Heart right ventricle (tissue), 16 donors: ENCODE results near the gene MBP. TPM values are rescaled to one million over a fixed set of nuclear protein-coding genes. Genes with fewer than 3 reads are reported as not detected.

ENCODE experiments used
- ATAC-seq, 8 donors: fragments of 200-7000 bp; cut with Tn5 transposase; one replicate each; pipeline ENCODE4 v1.9.1; 2020; ENCODE audit warnings: mild to moderate bottlenecking in 8 of 8, moderate library complexity in 8 of 8, moderate number of reproducible peaks in 1 of 8
- DNase-seq, 2 donors: peaks; one replicate each; pipeline ENCODE4 v3.0.0-alpha.2; 2020
- H3K27ac ChIP-seq, 10 donors: fragments of 200-600 bp; sonication (generic) in 2 of 10; one replicate each; pipeline versions ENCODE4 v1.5.0 to v1.8.0; 2020 to 2022; ENCODE audit warnings: mild to moderate bottlenecking in 3 of 10
- H3K27me3 ChIP-seq, 7 donors: fragments of 200-600 bp; one replicate each; pipeline ENCODE4 v1.8.0; 2021 to 2022; ENCODE audit warnings: mild to moderate bottlenecking in 2 of 7
- H3K36me3 ChIP-seq, 9 donors: fragments of 200-600 bp; sonication (generic) in 1 of 9; one replicate each; pipeline versions ENCODE4 v1.5.0 to v1.8.0; 2020 to 2022; ENCODE audit warnings: mild to moderate bottlenecking in 2 of 9
- H3K4me1 ChIP-seq, 9 donors: fragments of 200-600 bp; sonication (generic) in 1 of 9; one replicate each; pipeline versions ENCODE4 v1.5.0 to v1.8.0; 2020 to 2022; ENCODE audit warnings: mild to moderate bottlenecking in 4 of 9
- H3K4me3 ChIP-seq, 10 donors: fragments of 200-600 bp; sonication (generic) in 2 of 10; one replicate each; pipeline versions ENCODE4 v1.5.0 to v1.8.0; 2020 to 2022; ENCODE audit warnings: mild to moderate bottlenecking in 7 of 10, moderate library complexity in 2 of 10
- H3K9me3 ChIP-seq, 11 donors: fragments of 200-600 bp in 10 of 11; sonication (generic) in 2 of 11; one replicate each; pipeline versions ENCODE4 v1.5.0 to v1.8.0; 2013 to 2022; ENCODE audit warnings: mild to moderate bottlenecking in 2 of 11, control low read depth in 1 of 11, moderate library complexity in 1 of 11
- CTCF ChIP-seq, 9 donors: fragments of 200-600 bp; sonication (generic) in 2 of 9; IDR thresholded peaks; one replicate each; pipeline versions ENCODE4 v1.5.0 to v1.8.0; 2021 to 2022; ENCODE audit warnings: antibody characterized with exemption in 9 of 9, mild to moderate bottlenecking in 5 of 9, moderate library complexity in 1 of 9
- WGBS, 2 donors: extraction: QIAGEN DNeasy Blood & Tissue Kit; methylation state at CpG; one replicate each; pipeline ENCODE4 v1.1.7; 2013; ENCODE audit warnings: inconsistent platforms in 1 of 2; 5-methylcytosine and 5-hydroxymethylcytosine counted together
- intact Hi-C, 10 donors: fragments of 100-400 bp; cut with DNase I; formaldehyde crosslinking; loops; one replicate each; pipeline versions ENCODE4 v1.11.1 to v1.14.2; 2022
- polyA plus RNA-seq, 2 donors: library from polyadenylated mRNA; stranded (reverse); fragments of 200-250 nt; gene quantifications; one replicate each; pipeline ENCODE4 v1.2.3, GENCODE V29; 2013
- total RNA-seq, 10 donors: library from RNA; stranded (reverse); fragmentation: NEBNext Ultra II Directional in 3 of 10; extraction: Animal tissue kit (Norgen Biotek cat#: 25700) in 3 of 10; gene quantifications; one replicate each; pipeline versions ENCODE4 v1.2.1 to v1.2.4, GENCODE V29; 2021 to 2023
- donor health status: Arrhythmogenic right ventricular cardiomyopathy.
- donor health status: ischemic (EF 13 %, LVEDD 7.1; RV severe dilation, severe dysfunction).
- donor health status: healthy with polysubstance abuse.
- donor health status: DM: no; HTN: yes; CAD: no.
- donor health status: DM: no; HTN: no; CAD: no.
- donor health status: ischemic (EF 25% LVEDD 6.9; RV normal size, moderate dysfunction).
- donor health status: ischemic (EF 25% LVEDD 5.7; RV mildly dilated, moderate dysfunction).
- donor health status: healthy.
- donor health status: DM: yes; HTN: yes; CAD: no.
- donor health status: Ischemic cardiomyopathy.
- donor health status: ischemic (EF 35%, LVEDD 5.7; RV mildly dilated, moderate dysfunction).
- donor health status: nonischemic (EF 11% LVEDD 7.7; RV severe dilation, severe dysfunction).
- donor health status: DM: yes; HTN: yes; CAD: no.
- donor health status: PGD.
- donor health status: ischemic (EF 29% LVEDD 5.4; RV normal size, mild dysfunction).
- donor health status: nonischemic (EF 23%, LVEDD 6.1; RV moderate dilation, normal function).

Gene MBP
- total and polyA plus RNA-seq, 12 donors = 3.0 to 70.8 (median 43.9) TPM

GRCh38 chr18:77143196-77143595, 10.6 kb upstream of the MBP start:
- TF ChIP-seq CTCF (IDR thresholded peaks at IDR 0.05) = no peak
- Histone ChIP-seq H3K4me3 (no peak overlapping the region), H3K27me3 (peaks cover 0 to 5% (median 0%) of the 10 kb centered on the region in 7 donors), H3K4me1 (peaks cover 0 to 36% (median 8%) of the 10 kb centered on the region in 9 donors), H3K27ac (no peak overlapping the region), H3K36me3 (no peaks in the 10 kb centered on the region), H3K9me3 (peaks cover 0 to 20% (median 0%) of the 10 kb centered on the region in 11 donors)
- 85 to 86% methylated on average over 2 of the region's 2 CpGs for WGBS, 2 donors
- intact Hi-C loops = no loop called here
- DNase-seq (no peak), ATAC-seq (no peak)

- TF ChIP-seq CTCF (IDR thresholded peaks at IDR 0.05) = peak in 5 of 9 donors; percentile 10 to 30 (median 17)
- intact Hi-C loops = no loop called here
- no peak for ATAC-seq
These were observed 9.0 kb upstream of the MBP start for GRCh38 chr18:77141401-77142118.

GRCh38 chr18:77140439-77141109, 8.0 kb upstream of the MBP start:
- Histone ChIP-seq H3K9me3 (peaks cover 0 to 20% (median 0%) of the 10 kb centered on the region in 11 donors), H3K4me1 (peaks cover 0 to 18% (median 8%) of the 10 kb centered on the region in 9 donors), H3K36me3 (no peaks in the 10 kb centered on the region), H3K27me3 (peaks cover 0 to 5% (median 0%) of the 10 kb centered on the region in 7 donors), H3K27ac (no peak overlapping the region), H3K4me3 (no peak overlapping the region)
- DNase-seq = peak in 1 of 2 donors; percentile 40
- intact Hi-C loops = no loop called here
- 37 to 54% methylated on average over 7 of the region's 7 CpGs for WGBS, 2 donors
- no peak for TF ChIP-seq CTCF (IDR thresholded peaks at IDR 0.05)
- peak in 7 of 8 donors; percentile 66 to 87 (median 76) for ATAC-seq

More at GRCh38 chr18:77141401-77142118, 9.0 kb upstream of the MBP start:
- H3K27ac ChIP-seq = no peak overlapping the region
- peaks cover 0 to 5% (median 0%) of the 10 kb centered on the region in 7 donors for H3K27me3 ChIP-seq
- H3K4me1 ChIP-seq = peaks cover 0 to 19% (median 8%) of the 10 kb centered on the region in 9 donors
- DNase-seq = no peak
- H3K4me3 ChIP-seq = no peak overlapping the region
- WGBS, 2 donors = 78 to 84% methylated on average over 8 of the region's 8 CpGs
- H3K9me3 ChIP-seq = peaks cover 0 to 20% (median 0%) of the 10 kb centered on the region in 11 donors
- H3K36me3 ChIP-seq = no peaks in the 10 kb centered on the region

GRCh38 chr18:77140030-77140429, 7.4 kb upstream of the MBP start:
- no peak for DNase-seq
- Histone ChIP-seq H3K9me3 (peaks cover 0 to 20% (median 0%) of the 10 kb centered on the region in 11 donors), H3K27me3 (peaks cover 0 to 5% (median 0%) of the 10 kb centered on the region in 7 donors), H3K4me1 (peaks cover 0 to 18% (median 8%) of the 10 kb centered on the region in 9 donors), H3K27ac (no peak overlapping the region), H3K4me3 (no peak overlapping the region), H3K36me3 (no peaks in the 10 kb centered on the region)
- intact Hi-C loops = no loop called here
- ATAC-seq = no peak
- TF ChIP-seq CTCF (IDR thresholded peaks at IDR 0.05) = no peak
- 71 to 91% methylated on average over 5 of the region's 5 CpGs for WGBS, 2 donors
